Epithelial cell of proximal tubule (primary cell): ENCODE data around the gene ZNF600. TPM values are rescaled to one million over a fixed set of nuclear protein-coding genes. Genes with fewer than 3 reads are reported as not detected.

Experiments
- total RNA-seq: library from RNA; depleted of rRNA; stranded (reverse); fragments of >200 nt; gene quantifications from 2 replicates; pipeline ENCODE4 v1.2.3, GENCODE V29; 2015

The ZNF600 gene
- total RNA-seq, 1 donor from 2014 or later = 5.2 TPM

Other genes starting within 250 kb of the ZNF600 start
- gene ZNF701, start 216.5 kb downstream of the ZNF600 start, total RNA-seq = 7.6 and 8.8 TPM in 2 replicates
- 21.8 and 46.5 TPM in 2 replicates for gene ZNF83, start 148.4 kb downstream of the ZNF600 start, total RNA-seq
- gene ZNF611, start 51.7 kb downstream of the ZNF600 start, total RNA-seq = 11.1 and 15.5 TPM in 2 replicates
- 8.5 and 10.2 TPM in 2 replicates for gene ZNF28, start 34.8 kb upstream of the ZNF600 start, total RNA-seq
- 16.9 and 22.1 TPM in 2 replicates for gene ZNF468, start 70.8 kb upstream of the ZNF600 start, total RNA-seq
- gene ZNF320, start 110.8 kb upstream of the ZNF600 start, total RNA-seq = 4.7 and 18.9 TPM in 2 replicates
- gene ZNF888, start 136.6 kb upstream of the ZNF600 start, total RNA-seq = 5.1 and 6.3 TPM in 2 replicates
- gene ZNF816, start 176.1 kb upstream of the ZNF600 start, total RNA-seq = 2.5 and 4.2 TPM in 2 replicates
- not detected in 2 replicates for gene ERVV-1, start 227.1 kb upstream of the ZNF600 start, total RNA-seq